IMR-90 (cell line): ENCODE results near the gene FBXL7. TPM values are rescaled to one million over a fixed set of nuclear protein-coding genes. Genes with fewer than 3 reads are reported as not detected.

Experiments used
- ATAC-seq: fragments of 200-7000 bp; cut with Tn5 transposase; 2 replicates; pipeline ENCODE4 v1.9.1; 2020; ENCODE audit warnings: low read depth, mild to moderate bottlenecking, moderate library complexity
- BruUV-seq: library from RNA; stranded (reverse); fragments of 400-500 nt; replicated peaks from 2 replicates; lab custom pipeline; 2021; lab: Mats Ljungman, UMichigan
- CTCF ChIA-PET: fragments of 300-600 bp; formaldehyde crosslinking; extraction: SDS; loops from one replicate; lab custom pipeline; 2021; ENCODE audit warnings: antibody characterized with exemption; lab: Yijun Ruan, JAX
- POLR2A ChIA-PET: fragments of 300-600 bp; sonication (Branson Sonifier 250); formaldehyde crosslinking; loops from one replicate; lab custom pipeline; 2022; ENCODE audit warnings: antibody characterized with exemption; ENCODE audit not compliant: unreplicated experiment; lab: Charles Lee
- DNase-seq: peaks from one replicate; pipeline ENCODE4 v3.0.0; 2013
- H2AFZ ChIP-seq: replicated peaks from 2 replicates; pipeline ENCODE3; 2013; ENCODE audit warnings: low read length, mild to moderate bottlenecking; ENCODE audit not compliant: poor library complexity
- H2AK5ac ChIP-seq: 2 replicates; pipeline ENCODE4 v1.6.1; 2013; ENCODE audit warnings: low read depth, low read length, inconsistent platforms
- H2AK9ac ChIP-seq: replicated peaks from 2 replicates; pipeline ENCODE3; 2013; ENCODE audit warnings: mild to moderate bottlenecking, low read depth, low read length, moderate library complexity; ENCODE audit not compliant: poor library complexity
- H2BK120ac ChIP-seq: 2 replicates; pipeline ENCODE4 v1.6.1; 2013; ENCODE audit warnings: low read depth, low read length, inconsistent platforms
- H2BK15ac ChIP-seq: 3 replicates; pipeline ENCODE4 v1.6.1; 2013; ENCODE audit warnings: low read depth, low read length, inconsistent platforms
- H2BK20ac ChIP-seq: 2 replicates; pipeline ENCODE4 v1.6.1; 2013; ENCODE audit warnings: low read depth, mild to moderate bottlenecking, inconsistent platforms, low read length, moderate library complexity
- H2BK5ac ChIP-seq: 2 replicates; pipeline ENCODE4 v1.6.1; 2013; ENCODE audit warnings: mild to moderate bottlenecking, low read depth, low read length, inconsistent platforms; ENCODE audit not compliant: poor library complexity, severe bottlenecking
- H3K14ac ChIP-seq: replicated peaks from 2 replicates; pipeline ENCODE4 v1.6.1; 2013; ENCODE audit warnings: low read depth, low read length, inconsistent platforms
- H3K18ac ChIP-seq: 2 replicates; pipeline ENCODE4 v1.6.1; 2013; ENCODE audit warnings: low read depth, low read length, control low read depth
- H3K23ac ChIP-seq: 2 replicates; pipeline ENCODE4 v1.6.1; 2013; ENCODE audit warnings: low read depth, low read length, inconsistent platforms
- H3K27ac ChIP-seq: 2 replicates; pipeline ENCODE4 v1.5.1; 2013; ENCODE audit warnings: mild to moderate bottlenecking, control low read depth, low read length; ENCODE audit not compliant: insufficient read depth
- H3K27me3 ChIP-seq: 2 replicates; pipeline ENCODE4 v1.6.1; 2013; ENCODE audit warnings: low read length; ENCODE audit not compliant: control insufficient read depth, insufficient read depth
- H3K36me3 ChIP-seq: 2 replicates; pipeline ENCODE4 v1.6.1; 2013; ENCODE audit warnings: low read length, mixed read lengths; ENCODE audit not compliant: control insufficient read depth, insufficient read depth
- H3K4ac ChIP-seq: 2 replicates; pipeline ENCODE4 v1.6.1; 2013; ENCODE audit warnings: low read depth, low read length, inconsistent platforms
- H3K4me1 ChIP-seq: 2 replicates; pipeline ENCODE4 v1.6.1; 2013; ENCODE audit warnings: low read length, mixed read lengths; ENCODE audit not compliant: control insufficient read depth, insufficient read depth
- H3K4me2 ChIP-seq: 2 replicates; pipeline ENCODE4 v1.6.1; 2013; ENCODE audit warnings: low read depth, mild to moderate bottlenecking, control low read depth, low read length, moderate library complexity
- H3K4me3 ChIP-seq: 2 replicates; pipeline ENCODE4 v1.5.1; 2013; ENCODE audit warnings: low read depth, mild to moderate bottlenecking, control low read depth, low read length, moderate library complexity; ENCODE audit not compliant: insufficient read depth
- H3K56ac ChIP-seq: 2 replicates; pipeline ENCODE4 v1.6.1; 2013; ENCODE audit warnings: low read length, inconsistent platforms; ENCODE audit not compliant: insufficient read depth; ENCODE audit errors: extremely low read depth
- H3K79me1 ChIP-seq, 2 experiments: 2 replicates each; pipeline ENCODE4 v1.6.1; 2013; ENCODE audit warnings: low read length in 2 of 2, inconsistent platforms in 1 of 2, low read depth in 1 of 2
- H3K9ac ChIP-seq: 2 replicates; pipeline ENCODE4 v1.6.1; 2013; ENCODE audit warnings: low read depth, low read length, control low read depth
- H3K9me1 ChIP-seq: 2 replicates; pipeline ENCODE4 v1.6.1; 2013; ENCODE audit warnings: low read length, inconsistent platforms; ENCODE audit not compliant: insufficient read depth
- H3K9me3 ChIP-seq: 2 replicates; pipeline ENCODE4 v1.6.1; 2013; ENCODE audit warnings: low read length; ENCODE audit not compliant: control insufficient read depth, insufficient read depth
- H4K20me1 ChIP-seq: 2 replicates; pipeline ENCODE4 v1.6.1; 2013; ENCODE audit warnings: low read length, inconsistent platforms; ENCODE audit not compliant: insufficient read depth
- H4K5ac ChIP-seq: 2 replicates; pipeline ENCODE4 v1.6.1; 2013; ENCODE audit warnings: mild to moderate bottlenecking, low read depth, low read length, control low read depth
- H4K8ac ChIP-seq, 2 experiments: 2 replicates each; pipeline ENCODE4 v1.6.1; 2013; ENCODE audit warnings: low read depth in 2 of 2, low read length in 2 of 2, control low read depth in 1 of 2, inconsistent platforms in 1 of 2
- H4K91ac ChIP-seq: 2 replicates; pipeline ENCODE4 v1.6.1; 2013; ENCODE audit warnings: low read depth, low read length, inconsistent platforms; ENCODE audit not compliant: insufficient read depth
- MAFK ChIP-seq: IDR thresholded peaks from 2 replicates; pipeline ENCODE4 v1.6.1; 2012; ENCODE audit warnings: low read depth, low read length, improper control_type of control experiment
- MXI1 ChIP-seq: IDR thresholded peaks from 2 replicates; pipeline ENCODE4 v1.6.1; 2012; ENCODE audit warnings: low read depth, mild to moderate bottlenecking, low read length, moderate library complexity, borderline replicate concordance
- WGBS, 2 experiments: methylation state at CpG; one replicate each; pipeline versions ENCODE4 v1.1.5 to v1.1.7; 2013; ENCODE audit warnings: missing lambda C conversion rate in 2 of 2; ENCODE audit not compliant: insufficient read length in 1 of 2; ENCODE audit errors: extremely low coverage in 2 of 2; 5-methylcytosine and 5-hydroxymethylcytosine counted together
- dilution Hi-C: fragments of 300-500 bp; cut with HindIII; formaldehyde crosslinking; loops from one replicate; pipeline ENCODE4 v1.14.3; 2018; ENCODE audit warnings: low sequenced_read_pairs; ENCODE audit not compliant: unreplicated experiment
- in situ Hi-C: fragments of 300-500 bp; cut with MboI; formaldehyde crosslinking; loops from 3 replicates; pipeline ENCODE4 v1.14.3; 2019; ENCODE audit warnings: low sequenced_read_pairs, inconsistent platforms, mixed read lengths
- intact Hi-C: fragments of 100-400 bp; cut with micrococcal nuclease; formaldehyde crosslinking; loops from 2 replicates; pipeline ENCODE4 v1.10.0; 2022
- polyA plus RNA-seq, 3 experiments: library from polyadenylated mRNA; depleted of rRNA; stranded (reverse); fragments of >200 nt; gene quantifications; 2 replicates each; pipeline ENCODE4 v1.2.3, GENCODE V29; 2012; ENCODE audit warnings: low replicate concordance in 1 of 3
- total RNA-seq: library from RNA; depleted of rRNA; stranded (reverse); fragments of >200 nt; gene quantifications from 2 replicates; pipeline ENCODE4 v1.2.3, GENCODE V29; 2012

FBXL7 gene
- total and polyA plus RNA-seq, 2 of the 4 experiments (the other 2 are of a cell fraction), result 4.1 to 10.2 TPM

GRCh38 chr5:15623794-15624193 is 123.8 kb downstream of the FBXL7 start:
- Histone ChIP-seq H3K9me3 (no peaks in the 10 kb centered on the region), H3K23ac (no peak overlapping the region), H2AK9ac (no peak overlapping the region), H3K4me2 (no peak overlapping the region), H3K14ac (no peak overlapping the region), H4K5ac (no peak overlapping the region), H2BK15ac (no peak overlapping the region), H3K4me3 (no peak overlapping the region), H3K9me1 (peaks cover 3% of the 10 kb centered on the region; the same call in 1 of the 2 replicates), H3K4me1 (peaks cover 4% of the 10 kb centered on the region), H4K8ac (no peak overlapping the region), H2BK120ac (no peak overlapping the region), H3K27me3 (no peaks in the 10 kb centered on the region), H4K91ac (no peak overlapping the region), H3K27ac (no peak overlapping the region), H3K4ac (no peak overlapping the region), H3K18ac (no peak overlapping the region), H2BK20ac (no peak overlapping the region), H3K79me1 (peaks cover 16 to 21% of the 10 kb centered on the region in 2 experiments), H3K36me3 (no peaks in the 10 kb centered on the region), H4K20me1 (peaks cover 3% of the 10 kb centered on the region; the same call in 1 of the 2 replicates), H2BK5ac (no peak overlapping the region), H3K9ac (no peak overlapping the region), H3K56ac (no peak overlapping the region), H2AK5ac (no peak overlapping the region), H2AFZ (no peak overlapping the region)
- DNase-seq (no peak), ATAC-seq (no peak)
- in situ Hi-C loops, result no loop called here
- no CpG with 5 or more reads among the region's 2 CpGs for WGBS, 2 experiments
- dilution Hi-C loops, result no loop called here
- ChIA-PET POLR2A (no interaction called here), CTCF (no interaction called here)
- no TSS peak for BruUV-seq
- TF ChIP-seq MAFK (peak; percentile 89), MXI1 (no peak)
- intact Hi-C loops, result no loop called here
